Mucosa of descending colon (tissue), 3 donors: Measurements from ENCODE around the gene RALA. TPM values are rescaled to one million over a fixed set of nuclear protein-coding genes. Genes with fewer than 3 reads are reported as not detected.

Experiments used
- ATAC-seq: fragments of 200-7000 bp; cut with Tn5 transposase; one replicate; pipeline ENCODE4 v1.9.1; 2020; ENCODE audit warnings: mild to moderate bottlenecking, moderate library complexity
- DNase-seq, 3 donors: peaks; one replicate each; pipeline ENCODE4 v3.0.0-alpha.2; 2020
- H3K36me3 ChIP-seq: fragments of 200-600 bp; one replicate; pipeline ENCODE4 v1.8.0; 2021; ENCODE audit warnings: low read depth, mild to moderate bottlenecking
- H3K4me1 ChIP-seq: fragments of 200-600 bp; one replicate; pipeline ENCODE4 v1.8.0; 2021; ENCODE audit warnings: low read depth, mild to moderate bottlenecking
- H3K4me3 ChIP-seq: fragments of 200-600 bp; one replicate; pipeline ENCODE4 v1.8.0; 2021; ENCODE audit warnings: mild to moderate bottlenecking
- H3K9me3 ChIP-seq: fragments of 200-600 bp; one replicate; pipeline ENCODE4 v1.8.0; 2021; ENCODE audit warnings: mild to moderate bottlenecking
- CTCF ChIP-seq: fragments of 200-600 bp; IDR thresholded peaks from one replicate; pipeline ENCODE4 v1.8.0; 2022; ENCODE audit warnings: antibody characterized with exemption, mild to moderate bottlenecking
- intact Hi-C, 2 donors: fragments of 100-400 bp; cut with DNase I in 1 of 2; cut with micrococcal nuclease in 1 of 2; formaldehyde crosslinking; loops; one replicate each; pipeline versions ENCODE4 v1.11.0 to v1.11.1; 2022; cut with DNase I, micrococcal nuclease
- total RNA-seq, 3 donors: library from RNA; stranded (reverse); fragmentation: NEBNext Ultra II Directional in 2 of 3; extraction: Animal tissue kit (Norgen Biotek cat#: 25700) in 2 of 3; gene quantifications; one replicate each; pipeline versions ENCODE4 v1.2.1 to v1.2.4, GENCODE V29; 2021 to 2023
- donor health status: DM: no; HTN: no; CAD: no; lungs with moderate emphysema.
- donor health status: DM: no; HTN: no; CAD: no.
- donor health status: DM: no; HTN: yes; CAD: no.

RALA gene
- total RNA-seq, 3 donors from 2014 or later: 35.6 to 52.5 (median 50.3) TPM

GRCh38 chr7:39735903-39736302, 112.5 kb downstream of the RALA start:
- no peak for TF ChIP-seq CTCF
- no peaks in the 10 kb centered on the region for H3K36me3 ChIP-seq
- peaks cover 14% of the 10 kb centered on the region for H3K4me1 ChIP-seq
- intact Hi-C loops: no loop called here
- DNase-seq (no peak), ATAC-seq (no peak)
- no peak overlapping the region for H3K4me3 ChIP-seq
- no peaks in the 10 kb centered on the region for H3K9me3 ChIP-seq

GRCh38 chr7:39741942-39742623, 118.7 kb downstream of the RALA start:
- Histone ChIP-seq H3K4me3 (no peak overlapping the region), H3K36me3 (no peaks in the 10 kb centered on the region), H3K4me1 (peaks cover 3% of the 10 kb centered on the region), H3K9me3 (no peaks in the 10 kb centered on the region)
- peak; percentile 57 to 84 (median 81) for DNase-seq
- TF ChIP-seq CTCF: peak; percentile 53
- intact Hi-C loops: loop anchor here (2.0 to 10.0 kb wide), 2 partner anchors 27 to 157 kb away; no protein-coding TSS in a partner anchor
- ATAC-seq: peak; percentile 79

GRCh38 chr7:39744620-39745019, 121.2 kb downstream of the RALA start:
- peaks cover 3% of the 10 kb centered on the region for H3K4me1 ChIP-seq
- intact Hi-C loops: loop anchor here in 1 of 2 donors (10.0 kb wide), 1 partner anchor 160 kb away; no protein-coding TSS in a partner anchor

GRCh38 chr7:39745320-39745719, 121.9 kb downstream of the RALA start:
- no peaks in the 10 kb centered on the region for H3K36me3 ChIP-seq
- H3K4me1 ChIP-seq: peaks cover 3% of the 10 kb centered on the region
- ATAC-seq (no peak), DNase-seq (no peak)
- intact Hi-C loops: loop anchor here in 1 of 2 donors (10.0 kb wide), 1 partner anchor 161 kb away; no protein-coding TSS in a partner anchor
- TF ChIP-seq CTCF: no peak
- no peak overlapping the region for H3K4me3 ChIP-seq
- H3K9me3 ChIP-seq: no peaks in the 10 kb centered on the region

More at GRCh38 chr7:39744620-39745019, 121.2 kb downstream of the RALA start:
- no peak for TF ChIP-seq CTCF
- ATAC-seq (no peak), DNase-seq (no peak)
- no peaks in the 10 kb centered on the region for H3K9me3 ChIP-seq
- no peaks in the 10 kb centered on the region for H3K36me3 ChIP-seq
- H3K4me3 ChIP-seq: no peak overlapping the region

- TF ChIP-seq CTCF: no peak
- Histone ChIP-seq H3K4me1 (peaks cover 3% of the 10 kb centered on the region), H3K9me3 (no peaks in the 10 kb centered on the region), H3K4me3 (no peak overlapping the region), H3K36me3 (no peaks in the 10 kb centered on the region)
- DNase-seq (peak; percentile 56 to 92 (median 63)), ATAC-seq (peak; percentile 84)
- intact Hi-C loops: loop anchor here in 1 of 2 donors (10.0 kb wide), 1 partner anchor 161 kb away; no protein-coding TSS in a partner anchor
Measured at GRCh38 chr7:39746103-39746819, 122.9 kb downstream of the RALA start.
